VCaP (cell line): ENCODE data around the gene KLHL7.
A peak's percentile ranks its signal among the peaks of the same experiment; 100 is the strongest.

Experiments used
- H3K27ac ChIP-seq: fragments of 450-650 bp; 2 replicates; pipeline ENCODE4 v1.5.1; 2017
- TF ChIP-seq, protein P1 (sequence below): fragments of 450-650 bp; conservative IDR thresholded peaks from 2 replicates; pipeline ENCODE4 v1.5.1; 2017; ENCODE audit warnings: mild to moderate bottlenecking, moderate library complexity

The KLHL7 gene

DNA sequence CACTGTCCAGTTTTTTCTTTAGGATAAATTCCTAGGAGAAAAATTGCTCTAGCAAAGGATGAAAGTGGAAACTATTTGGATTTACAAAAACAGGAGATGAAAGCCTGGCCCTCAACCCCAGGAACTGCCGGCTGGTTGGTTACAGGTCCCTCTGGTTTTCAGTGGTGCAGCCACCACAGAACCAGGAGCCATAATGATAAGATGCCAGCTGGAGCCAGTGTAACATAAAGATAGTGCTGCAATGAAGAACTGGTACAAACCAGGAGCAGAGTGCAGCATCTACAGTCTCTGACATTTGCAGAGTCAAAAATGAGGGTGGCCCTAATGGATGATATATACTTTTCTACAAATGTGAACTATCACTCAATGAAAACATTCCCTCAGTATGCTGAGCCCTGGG is 55.9 kb downstream of the KLHL7 start:
- TF ChIP-seq, protein P1, sequence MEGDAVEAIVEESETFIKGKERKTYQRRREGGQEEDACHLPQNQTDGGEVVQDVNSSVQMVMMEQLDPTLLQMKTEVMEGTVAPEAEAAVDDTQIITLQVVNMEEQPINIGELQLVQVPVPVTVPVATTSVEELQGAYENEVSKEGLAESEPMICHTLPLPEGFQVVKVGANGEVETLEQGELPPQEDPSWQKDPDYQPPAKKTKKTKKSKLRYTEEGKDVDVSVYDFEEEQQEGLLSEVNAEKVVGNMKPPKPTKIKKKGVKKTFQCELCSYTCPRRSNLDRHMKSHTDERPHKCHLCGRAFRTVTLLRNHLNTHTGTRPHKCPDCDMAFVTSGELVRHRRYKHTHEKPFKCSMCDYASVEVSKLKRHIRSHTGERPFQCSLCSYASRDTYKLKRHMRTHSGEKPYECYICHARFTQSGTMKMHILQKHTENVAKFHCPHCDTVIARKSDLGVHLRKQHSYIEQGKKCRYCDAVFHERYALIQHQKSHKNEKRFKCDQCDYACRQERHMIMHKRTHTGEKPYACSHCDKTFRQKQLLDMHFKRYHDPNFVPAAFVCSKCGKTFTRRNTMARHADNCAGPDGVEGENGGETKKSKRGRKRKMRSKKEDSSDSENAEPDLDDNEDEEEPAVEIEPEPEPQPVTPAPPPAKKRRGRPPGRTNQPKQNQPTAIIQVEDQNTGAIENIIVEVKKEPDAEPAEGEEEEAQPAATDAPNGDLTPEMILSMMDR = no peak

DNA sequence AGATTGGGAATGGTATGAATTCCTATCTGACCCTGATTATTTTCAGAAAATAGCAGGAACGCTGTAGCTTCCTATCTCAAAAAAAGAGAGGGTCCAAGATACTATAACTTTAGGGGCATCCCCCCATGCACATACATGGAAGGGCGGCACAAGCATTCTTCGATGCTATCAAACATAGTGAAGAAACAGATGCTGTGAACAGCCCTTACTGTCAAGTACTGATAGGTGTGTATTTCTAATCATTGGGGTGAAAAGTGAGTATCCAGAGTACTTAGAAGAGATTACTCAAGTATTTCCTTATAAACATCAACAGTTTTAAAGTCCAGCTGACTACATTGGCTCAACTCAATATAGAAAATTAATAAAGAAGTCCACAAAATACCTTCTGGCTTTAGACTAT is 59.3 kb downstream of the KLHL7 start:
- no peak overlapping the region for H3K27ac ChIP-seq
- TF ChIP-seq, protein P1 = no peak

More for the DNA sequence above, 55.9 kb downstream of the KLHL7 start:
- H3K27ac ChIP-seq = no peak overlapping the region

DNA sequence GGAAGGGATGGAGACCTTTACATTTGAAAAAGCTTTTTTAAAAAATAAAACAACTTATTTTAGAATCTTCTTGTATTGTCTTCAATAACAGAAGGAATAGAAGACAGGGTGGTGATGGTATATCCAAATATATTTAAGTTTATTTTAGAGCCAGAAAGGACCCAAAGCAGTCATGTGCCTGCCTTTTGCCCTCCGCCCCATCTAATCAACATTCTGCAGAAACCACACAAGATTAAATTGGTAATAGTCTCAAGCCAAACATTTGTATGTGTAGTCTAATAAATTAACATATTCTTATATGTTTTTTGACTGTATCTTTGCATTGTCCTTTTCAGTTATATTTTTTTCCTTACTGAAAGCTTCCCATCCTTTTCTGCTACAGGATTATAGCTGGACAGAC is 59.7 kb downstream of the KLHL7 start:
- TF ChIP-seq, protein P1 = no peak
- no peak overlapping the region for H3K27ac ChIP-seq

DNA sequence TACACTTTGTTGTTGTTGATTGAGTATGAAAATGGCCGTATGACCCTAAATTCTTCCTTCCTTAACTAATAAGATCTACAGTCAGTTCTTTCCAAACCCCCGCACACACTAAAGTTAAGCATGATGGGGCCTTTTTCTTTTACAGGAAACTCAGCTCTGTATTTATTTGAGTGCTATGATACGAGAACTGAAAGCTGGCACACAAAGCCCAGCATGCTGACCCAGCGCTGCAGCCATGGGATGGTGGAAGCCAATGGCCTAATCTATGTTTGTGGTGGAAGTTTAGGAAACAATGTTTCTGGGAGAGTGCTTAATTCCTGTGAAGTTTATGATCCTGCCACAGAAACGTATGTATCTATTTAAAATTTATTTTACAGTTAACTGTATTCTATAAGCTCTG is 62.1 kb downstream of the KLHL7 start:
- TF ChIP-seq, protein P1 = no peak
- H3K27ac ChIP-seq = no peak overlapping the region

DNA sequence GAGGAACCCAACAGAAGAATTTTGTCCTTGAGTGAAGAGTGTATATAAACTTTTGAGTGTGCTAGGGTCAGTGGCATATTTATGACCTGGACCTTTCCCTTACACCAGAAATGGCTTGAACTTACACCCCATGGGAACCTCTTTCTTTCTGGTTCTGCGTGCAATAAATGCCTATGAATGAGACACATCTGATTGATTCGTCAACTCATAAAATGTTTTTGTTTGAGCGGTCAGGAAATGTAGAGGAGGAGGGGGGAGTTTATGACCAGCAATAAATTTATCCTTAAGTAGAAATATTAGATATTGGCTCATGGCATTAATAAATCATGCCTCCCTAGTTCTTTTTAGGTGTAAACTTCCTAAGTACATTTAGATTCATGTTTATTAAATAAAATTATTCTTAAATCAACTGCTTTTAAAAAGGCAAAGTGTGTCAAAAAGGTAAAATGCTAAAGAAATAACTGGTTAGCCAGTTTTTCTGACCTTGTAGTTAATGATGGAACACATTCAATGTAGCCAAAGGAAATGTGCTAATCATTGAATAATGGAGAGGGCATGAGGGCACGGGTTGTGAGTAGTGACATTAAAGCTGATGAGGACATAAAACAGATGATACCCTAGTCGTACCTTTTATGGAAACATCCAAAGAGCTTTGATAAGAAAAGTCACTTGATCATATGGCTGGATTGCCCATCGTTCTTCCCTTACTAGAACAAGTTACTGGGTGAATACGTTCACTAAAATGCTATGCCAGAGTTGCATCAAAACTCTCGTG is 62.7 kb downstream of the KLHL7 start:
- H3K27ac ChIP-seq = no peak overlapping the region
- TF ChIP-seq, protein P1 = no peak

DNA sequence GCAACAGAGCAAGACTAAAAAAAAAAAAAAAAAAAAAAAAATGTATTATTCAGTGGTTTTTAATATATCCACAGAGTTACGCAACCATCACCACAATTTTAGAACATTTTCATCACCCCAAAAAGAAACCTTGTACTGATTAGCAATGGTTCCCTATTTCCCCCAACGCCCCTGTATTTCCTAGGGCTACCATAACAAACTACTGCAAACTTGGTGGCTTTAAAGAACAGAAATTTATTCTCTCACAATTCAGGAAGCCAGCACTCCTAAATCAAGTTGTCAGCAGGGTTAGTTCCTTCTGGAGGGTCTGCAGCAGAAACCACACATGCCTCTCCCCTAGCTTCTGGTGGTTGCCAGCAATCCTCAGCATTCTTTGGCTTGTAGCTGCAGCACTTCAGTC is 70.4 kb downstream of the KLHL7 start:
- H3K27ac ChIP-seq = no peak overlapping the region
- TF ChIP-seq, protein P1 = no peak

DNA sequence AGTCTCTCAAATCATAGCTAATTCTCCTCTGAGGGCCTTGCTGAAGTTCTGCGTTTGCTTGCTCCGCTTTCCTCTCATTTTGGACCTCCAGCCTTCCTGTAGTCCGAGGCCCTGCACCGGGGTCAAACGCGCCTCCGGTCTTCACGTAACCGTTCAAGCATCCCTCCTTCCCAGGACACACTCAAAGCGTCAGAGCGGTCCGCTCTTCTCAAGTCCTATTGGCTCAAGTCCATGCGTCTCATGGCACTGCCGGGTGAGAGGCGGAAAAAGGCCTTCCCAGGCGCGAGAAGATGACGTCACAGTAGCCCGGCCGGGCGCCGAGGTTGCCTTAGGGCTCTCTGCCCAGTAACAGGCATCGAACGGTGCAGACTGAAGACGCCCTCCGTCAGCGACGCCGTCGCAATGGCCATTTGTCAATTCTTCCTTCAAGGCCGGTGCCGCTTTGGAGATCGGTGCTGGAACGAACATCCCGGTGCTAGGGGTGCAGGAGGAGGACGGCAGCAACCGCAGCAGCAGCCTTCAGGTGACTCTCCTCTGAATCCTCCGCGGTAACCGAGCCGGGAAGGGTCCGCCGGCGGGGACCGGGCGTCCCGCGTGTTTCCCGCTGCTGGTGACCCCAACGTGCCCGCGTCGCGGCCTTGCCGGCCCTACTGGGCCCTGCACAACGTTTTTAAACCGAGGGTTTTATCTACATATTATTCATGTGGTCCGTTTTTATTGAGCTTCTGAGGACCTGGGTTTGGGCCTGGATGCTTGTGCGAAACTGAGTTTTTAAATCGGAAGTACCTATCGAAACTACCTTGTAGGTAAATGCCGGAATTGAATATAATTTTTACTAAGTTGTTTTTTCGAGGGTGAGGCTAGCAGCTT is 76.3 kb downstream of the KLHL7 start, which contains the start of gene NUP42:
Gene NUP42, plus strand, starts transcription at position 365 of the 870 bp plus-strand sequence. Its CDS starts 38 bp downstream, at position 403.
- H3K27ac ChIP-seq = peak within 1 kb of the TSS; percentile 87
- TF ChIP-seq, protein P1 = no peak
